ENCODE results near the gene CXorf58. TPM values are rescaled to one million over a fixed set of nuclear protein-coding genes. Genes with fewer than 3 reads are reported as not detected.
"Not testable (repeated sequence)": the region's sequence is repeated elsewhere in the genome, so short reads cannot be mapped to it uniquely, and the experiment has no call there.

Gene CXorf58
- total RNA-seq, 5 donors from 2014 or later (not counting 1 experiment from before 2014, with no cell fraction given), result not detected

GRCh38 chrX:23954396-23954795, 46.6 kb downstream of the CXorf58 start:
- peaks cover 7 to 9% of the 10 kb centered on the region in 2 experiments for H3K4me1 ChIP-seq (ENCODE audit: control insufficient read depth in 1 of 2, extremely low read depth in 1 of 2, insufficient read depth in 2 of 2, low read length in 2 of 2)
- ChIA-PET CTCF (interaction anchor here (0.5 to 1.0 kb wide), 2 partner anchors 25 to 100 kb away, joined by 4 to 7 read pairs; no protein-coding TSS in a partner anchor), POLR2A (interaction anchor here in 1 of 2 donors (0.5 kb wide), 1 partner anchor 30 kb away, joined by 5 read pairs; no protein-coding TSS in a partner anchor)
- DNase-seq (no peak), ATAC-seq (replicated peaks in 1 of 4) (no peak)
- no peaks in the 10 kb centered on the region for H3K9me3 Mint-ChIP-seq
- no CpG with 5 or more reads among the region's 4 CpGs for WGBS (ENCODE audit: insufficient coverage)
- no peaks in the 10 kb centered on the region for H3K27me3 ChIP-seq (replicated peaks in 1 of 2; ENCODE audit: control insufficient read depth in 2 of 2, extremely low read depth in 1 of 2, insufficient read depth in 2 of 2, low read length in 1 of 2)
- no peaks in the 10 kb centered on the region for H3K36me3 ChIP-seq (ENCODE audit: control insufficient read depth in 2 of 2, extremely low read depth in 1 of 2, insufficient read depth in 1 of 2, low read length in 1 of 2)
- no peaks in the 10 kb centered on the region for H3K36me3 Mint-ChIP-seq
- H3K4me1 Mint-ChIP-seq, result peaks cover 33 to 47% (median 41%) of the 10 kb centered on the region in 3 donors
- no peak overlapping the region for H3K4me3 ChIP-seq (ENCODE audit: control insufficient read depth in 1 of 2, extremely low read depth in 1 of 2, low read length in 1 of 2)
- peak overlapping the region; percentile 82 for H3K27ac ChIP-seq (ENCODE audit: low read length)
- H3K9me3 ChIP-seq, result no peaks in the 10 kb centered on the region
- H3K4me3 Mint-ChIP-seq, result no peak overlapping the region
- H3K27me3 Mint-ChIP-seq, result no peaks in the 10 kb centered on the region
- H3K27ac Mint-ChIP-seq, result peak overlapping the region; percentile 85 to 96

- no CpG with 5 or more reads among the region's 3 CpGs for WGBS (ENCODE audit: insufficient coverage)
These were observed 52.0 kb downstream of the CXorf58 start for GRCh38 chrX:23959781-23960180.

DNA sequence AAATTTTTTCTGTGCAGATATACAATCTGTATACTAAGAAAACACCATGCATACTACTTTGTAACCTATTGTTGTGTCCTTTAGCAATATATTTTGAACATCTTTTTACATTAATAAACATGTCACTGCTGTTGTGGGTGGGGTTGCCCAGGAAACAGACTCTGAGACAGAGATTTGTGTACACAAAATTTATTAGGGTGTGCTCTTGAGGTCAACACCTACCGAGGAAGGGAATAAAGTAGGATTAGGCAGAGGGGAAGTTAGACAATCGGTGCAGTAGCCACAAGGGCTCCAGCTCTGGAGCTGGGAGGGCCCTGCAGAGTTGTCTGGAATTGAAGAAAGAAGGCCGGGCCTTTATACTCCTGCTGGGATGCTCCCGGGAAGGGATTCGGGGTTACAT, 56.4 kb downstream of the CXorf58 start:
- WGBS (ENCODE audit: insufficient coverage), result no CpG with 5 or more reads among the region's 5 CpGs
- Mint-ChIP-seq H3K4me3 (no peak overlapping the region), H3K36me3 (no peaks in the 10 kb centered on the region), H3K4me1 (peaks cover 7 to 12% (median 10%) of the 10 kb centered on the region in 3 donors), H3K27ac (no peak overlapping the region), H3K9me3 (no peaks in the 10 kb centered on the region), H3K27me3 (peaks cover 0 to 4% of the 10 kb centered on the region in 2 donors)
- H3K27me3 ChIP-seq (replicated peaks in 1 of 2; ENCODE audit: control insufficient read depth in 2 of 2, extremely low read depth in 1 of 2, insufficient read depth in 2 of 2, low read length in 1 of 2), result no peaks in the 10 kb centered on the region
- no peaks in the 10 kb centered on the region for H3K9me3 ChIP-seq
- ATAC-seq (replicated peaks in 1 of 4) (no peak), DNase-seq (no peak)
- H3K4me1 ChIP-seq (ENCODE audit: control insufficient read depth in 1 of 2, extremely low read depth in 1 of 2, insufficient read depth in 2 of 2, low read length in 2 of 2), result peaks cover 0 to 3% of the 10 kb centered on the region in 2 experiments
- ChIA-PET POLR2A (no interaction called here), CTCF (no interaction called here)
- H3K27ac ChIP-seq (ENCODE audit: low read length), result no peak overlapping the region
- no peak overlapping the region for H3K4me3 ChIP-seq (ENCODE audit: control insufficient read depth in 1 of 2, extremely low read depth in 1 of 2, low read length in 1 of 2)
- H3K36me3 ChIP-seq (ENCODE audit: control insufficient read depth in 2 of 2, extremely low read depth in 1 of 2, insufficient read depth in 1 of 2, low read length in 1 of 2), result no peaks in the 10 kb centered on the region

More at GRCh38 chrX:23959781-23960180, 52.0 kb downstream of the CXorf58 start:
- H3K36me3 Mint-ChIP-seq, result no peaks in the 10 kb centered on the region
- ATAC-seq (replicated peaks in 1 of 4) (peak in 3 of 4 experiments; percentile 75 to 98 (median 81)), DNase-seq (peak in 25 of 35 experiments; percentile 0 to 58 (median 15))
- Histone ChIP-seq H3K9me3 (no peaks in the 10 kb centered on the region), H3K27ac (ENCODE audit: low read length) (peak overlapping the region; percentile 12), H3K36me3 (ENCODE audit: control insufficient read depth in 2 of 2, extremely low read depth in 1 of 2, insufficient read depth in 1 of 2, low read length in 1 of 2) (no peaks in the 10 kb centered on the region), H3K27me3 (replicated peaks in 1 of 2; ENCODE audit: control insufficient read depth in 2 of 2, extremely low read depth in 1 of 2, insufficient read depth in 2 of 2, low read length in 1 of 2) (no peaks in the 10 kb centered on the region), H3K4me3 (ENCODE audit: control insufficient read depth in 1 of 2, extremely low read depth in 1 of 2, low read length in 1 of 2) (no peak overlapping the region), H3K4me1 (ENCODE audit: control insufficient read depth in 1 of 2, extremely low read depth in 1 of 2, insufficient read depth in 2 of 2, low read length in 2 of 2) (peaks cover 0 to 3% of the 10 kb centered on the region in 2 experiments)
- peak overlapping the region; percentile 76 to 80 for H3K27ac Mint-ChIP-seq
- POLR2A ChIA-PET, result interaction anchor here in 1 of 2 donors (0.6 kb wide), 1 partner anchor 94 kb away, joined by 6 read pairs; no protein-coding TSS in a partner anchor
- H3K27me3 Mint-ChIP-seq, result no peaks in the 10 kb centered on the region
- CTCF ChIA-PET, result no interaction called here
- H3K4me1 Mint-ChIP-seq, result peaks cover 13 to 18% (median 16%) of the 10 kb centered on the region in 3 donors
- H3K9me3 Mint-ChIP-seq, result no peaks in the 10 kb centered on the region
- H3K4me3 Mint-ChIP-seq, result peak overlapping the region in 1 of 3 donors; percentile 6

DNA sequence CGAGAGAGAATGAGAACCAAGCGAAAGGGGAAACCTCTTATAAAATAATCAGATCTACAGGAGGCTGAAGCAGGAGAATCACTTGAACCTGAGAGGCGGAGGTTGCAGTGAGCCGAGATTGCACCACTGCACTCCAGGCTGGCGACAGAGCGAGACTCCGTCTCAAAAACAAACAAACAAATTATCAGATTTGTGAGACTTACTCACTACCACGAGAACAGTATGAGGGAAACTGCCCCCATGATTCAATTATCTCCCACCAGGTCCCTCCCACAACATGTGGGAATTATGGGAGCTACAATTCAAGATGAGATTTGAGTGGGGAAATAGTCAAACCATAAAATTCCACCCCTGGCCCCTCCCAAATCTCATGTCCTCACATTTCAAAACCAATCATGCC, 57.8 kb downstream of the CXorf58 start:
- H3K36me3 Mint-ChIP-seq; ATAC-seq (replicated peaks in 1 of 4); CTCF ChIA-PET; H3K27me3 Mint-ChIP-seq; H3K4me1 ChIP-seq (ENCODE audit: control insufficient read depth in 1 of 2, extremely low read depth in 1 of 2, insufficient read depth in 2 of 2, low read length in 2 of 2); H3K9me3 ChIP-seq; H3K27ac ChIP-seq (ENCODE audit: low read length); DNase-seq; POLR2A ChIA-PET; H3K27ac Mint-ChIP-seq; H3K9me3 Mint-ChIP-seq; H3K4me3 ChIP-seq (ENCODE audit: control insufficient read depth in 1 of 2, extremely low read depth in 1 of 2, low read length in 1 of 2); H3K36me3 ChIP-seq (ENCODE audit: control insufficient read depth in 2 of 2, extremely low read depth in 1 of 2, insufficient read depth in 1 of 2, low read length in 1 of 2); H3K4me3 Mint-ChIP-seq; H3K4me1 Mint-ChIP-seq; H3K27me3 ChIP-seq (replicated peaks in 1 of 2; ENCODE audit: control insufficient read depth in 2 of 2, extremely low read depth in 1 of 2, insufficient read depth in 2 of 2, low read length in 1 of 2): not testable (repeated sequence)
- WGBS (ENCODE audit: insufficient coverage), result no CpG with 5 or more reads among the region's 8 CpGs

DNA sequence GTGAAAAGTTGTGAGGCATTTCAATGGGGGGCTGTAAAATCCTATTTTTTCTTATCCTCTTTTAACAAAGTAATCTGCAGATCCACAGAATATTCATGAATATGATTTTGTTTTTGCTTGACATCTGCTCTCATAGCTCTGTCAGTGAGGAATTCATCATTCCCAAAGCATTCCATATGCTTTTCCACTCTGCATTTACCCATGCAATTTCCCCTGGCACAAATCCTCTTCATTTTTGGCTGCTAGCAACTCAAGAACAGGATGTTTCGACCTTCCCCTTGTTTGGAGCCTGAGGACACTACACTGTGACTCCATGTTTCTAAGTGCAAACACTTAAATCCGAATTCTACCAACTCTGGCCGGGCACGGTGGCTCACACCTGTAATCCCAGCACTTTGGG, 70.7 kb downstream of the CXorf58 start:
- Histone ChIP-seq H3K36me3 (ENCODE audit: control insufficient read depth in 2 of 2, extremely low read depth in 1 of 2, insufficient read depth in 1 of 2, low read length in 1 of 2) (no peaks in the 10 kb centered on the region), H3K9me3 (no peaks in the 10 kb centered on the region), H3K27ac (ENCODE audit: low read length) (no peak overlapping the region), H3K4me3 (ENCODE audit: control insufficient read depth in 1 of 2, extremely low read depth in 1 of 2, low read length in 1 of 2) (no peak overlapping the region), H3K27me3 (replicated peaks in 1 of 2; ENCODE audit: control insufficient read depth in 2 of 2, extremely low read depth in 1 of 2, insufficient read depth in 2 of 2, low read length in 1 of 2) (no peaks in the 10 kb centered on the region), H3K4me1 (ENCODE audit: control insufficient read depth in 1 of 2, extremely low read depth in 1 of 2, insufficient read depth in 2 of 2, low read length in 2 of 2) (no peaks in the 10 kb centered on the region)
- Mint-ChIP-seq H3K9me3 (no peaks in the 10 kb centered on the region), H3K4me3 (no peak overlapping the region), H3K27me3 (peaks cover 0 to 23% of the 10 kb centered on the region in 2 donors), H3K4me1 (no peaks in the 10 kb centered on the region), H3K36me3 (peaks cover 10% of the 10 kb centered on the region), H3K27ac (no peak overlapping the region)
- 100% methylated on average over 4 of the region's 4 CpGs for WGBS (ENCODE audit: insufficient coverage)
- POLR2A ChIA-PET, result no interaction called here
- CTCF ChIA-PET, result interaction anchor here in 1 of 2 donors (0.7 kb wide), 1 partner anchor 183 kb away, joined by 3 read pairs; no protein-coding TSS in a partner anchor
- ATAC-seq (replicated peaks in 1 of 4) (no peak), DNase-seq (no peak)

DNA sequence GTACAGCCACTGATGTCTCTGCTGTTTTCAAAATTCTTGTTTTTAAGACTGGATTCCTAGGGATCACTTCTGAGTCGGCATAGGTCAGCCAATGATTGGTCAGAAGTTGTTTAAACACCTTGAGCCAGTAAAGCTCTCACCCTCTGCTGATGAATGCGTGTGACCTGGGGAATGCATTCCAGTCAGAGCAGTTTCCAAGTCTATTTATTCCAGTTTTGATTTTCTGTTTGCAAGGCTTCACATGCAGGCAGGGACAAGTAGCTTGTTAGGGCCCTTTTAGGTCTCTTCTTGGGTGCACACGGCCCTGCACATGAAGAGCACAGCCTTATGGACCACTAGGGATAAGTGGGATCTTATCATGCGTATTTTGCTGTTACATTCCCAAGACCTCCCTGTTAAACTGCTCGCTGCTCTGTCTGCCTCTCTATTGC, 72.2 kb downstream of the CXorf58 start:
- Histone ChIP-seq H3K36me3 (ENCODE audit: control insufficient read depth in 2 of 2, extremely low read depth in 1 of 2, insufficient read depth in 1 of 2, low read length in 1 of 2) (no peaks in the 10 kb centered on the region), H3K4me3 (ENCODE audit: control insufficient read depth in 1 of 2, extremely low read depth in 1 of 2, low read length in 1 of 2) (no peak overlapping the region), H3K27me3 (replicated peaks in 1 of 2; ENCODE audit: control insufficient read depth in 2 of 2, extremely low read depth in 1 of 2, insufficient read depth in 2 of 2, low read length in 1 of 2) (no peaks in the 10 kb centered on the region), H3K27ac (ENCODE audit: low read length) (no peak overlapping the region), H3K4me1 (ENCODE audit: control insufficient read depth in 1 of 2, extremely low read depth in 1 of 2, insufficient read depth in 2 of 2, low read length in 2 of 2) (no peaks in the 10 kb centered on the region), H3K9me3 (no peaks in the 10 kb centered on the region)
- ChIA-PET POLR2A (no interaction called here), CTCF (no interaction called here)
- Mint-ChIP-seq H3K4me3 (no peak overlapping the region), H3K27me3 (peaks cover 0 to 23% of the 10 kb centered on the region in 2 donors), H3K4me1 (no peaks in the 10 kb centered on the region), H3K9me3 (no peaks in the 10 kb centered on the region), H3K27ac (no peak overlapping the region), H3K36me3 (peaks cover 10% of the 10 kb centered on the region)
- 85% methylated on average over 2 of the region's 5 CpGs for WGBS (ENCODE audit: insufficient coverage)
- ATAC-seq (replicated peaks in 1 of 4) (no peak), DNase-seq (no peak)
